ENCODE data around the gene TNRC6C.

The TNRC6C gene

DNA sequence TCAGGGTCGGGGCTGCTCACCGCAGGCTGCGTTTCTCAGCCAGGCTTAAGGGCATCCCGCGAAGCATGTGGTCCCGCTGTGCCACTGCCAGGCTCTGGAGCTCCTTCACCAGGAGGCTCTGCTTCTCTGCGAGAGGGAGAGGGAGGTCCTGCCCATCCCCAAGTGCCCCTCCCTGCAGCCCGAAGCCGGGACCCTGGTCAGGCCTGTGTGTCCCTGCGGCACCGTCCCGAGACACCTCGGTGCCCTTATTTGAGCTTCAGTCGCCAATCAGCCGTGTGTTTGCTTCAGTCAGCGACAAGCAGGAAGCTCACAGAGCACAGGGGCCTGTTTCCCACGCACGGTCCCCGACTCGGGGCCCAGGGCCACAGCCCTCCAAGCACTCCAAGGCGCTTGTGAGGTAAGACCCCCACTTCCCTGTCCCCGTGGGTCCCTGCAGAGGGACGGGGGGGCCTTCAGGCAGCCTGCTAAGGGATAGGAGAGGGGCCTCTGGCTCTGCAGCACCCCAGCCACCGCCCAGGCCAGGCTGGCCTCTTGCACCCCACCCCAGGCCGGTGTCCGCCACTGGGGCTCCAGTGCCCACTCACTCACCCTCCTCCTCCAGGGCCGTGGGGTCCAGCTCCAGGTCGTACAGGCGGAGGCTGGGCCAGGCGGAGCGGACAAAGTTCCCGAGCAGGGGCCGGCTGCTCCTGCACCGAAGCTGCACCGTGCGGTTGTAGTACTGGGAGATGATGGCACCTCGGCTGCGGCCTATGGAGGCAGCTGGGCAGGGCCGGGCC lies 166.8 kb downstream of the TNRC6C start:
- DNase-seq (ENCODE audit: low read depth) = no peak

DNA sequence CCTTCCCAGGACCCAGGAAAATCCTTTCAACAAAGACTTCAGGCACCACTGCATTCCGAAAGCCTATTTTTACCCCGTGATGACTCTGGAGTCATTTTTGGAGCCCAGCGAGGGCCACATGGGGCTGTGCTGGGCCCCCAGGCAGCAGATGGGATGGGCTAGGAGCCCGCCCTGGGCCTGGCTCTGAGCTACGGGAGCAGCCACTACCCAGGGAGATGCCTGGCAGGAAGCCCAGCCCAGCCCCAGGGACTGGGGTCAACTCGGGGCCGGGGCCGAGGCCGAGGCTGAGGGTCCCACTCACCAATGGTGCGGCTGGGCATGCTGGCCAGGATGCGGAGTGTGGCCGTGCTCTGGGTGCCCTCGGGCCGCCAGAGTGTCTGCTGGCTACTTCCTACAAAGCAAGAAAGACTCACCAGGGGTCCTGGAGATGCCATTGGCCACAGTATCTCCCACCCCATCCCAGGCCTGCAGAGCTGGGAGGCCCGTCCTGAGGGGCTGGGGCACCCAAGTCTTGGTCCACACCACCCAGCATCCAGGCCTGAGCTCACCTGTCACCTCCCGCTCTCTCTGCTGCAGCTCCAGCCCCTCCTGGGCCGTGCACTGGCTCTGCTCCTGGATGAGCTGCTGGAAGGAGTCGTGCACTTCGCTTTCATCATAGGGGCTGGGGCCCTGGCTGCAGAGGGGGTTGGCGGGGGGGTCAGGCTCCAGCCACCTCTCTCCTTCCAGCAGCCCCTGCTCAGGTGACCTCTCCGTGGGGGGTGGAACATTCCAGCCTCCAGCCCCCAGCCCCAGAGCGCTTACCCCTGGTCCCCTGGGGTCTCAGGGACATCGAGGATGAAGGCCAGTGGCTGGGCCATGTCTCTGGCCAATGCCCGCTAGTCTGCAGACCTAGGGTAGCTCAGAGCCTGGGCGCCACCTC lies 167.7 kb downstream of the TNRC6C start:
- no peak for DNase-seq (ENCODE audit: low read depth)

DNA sequence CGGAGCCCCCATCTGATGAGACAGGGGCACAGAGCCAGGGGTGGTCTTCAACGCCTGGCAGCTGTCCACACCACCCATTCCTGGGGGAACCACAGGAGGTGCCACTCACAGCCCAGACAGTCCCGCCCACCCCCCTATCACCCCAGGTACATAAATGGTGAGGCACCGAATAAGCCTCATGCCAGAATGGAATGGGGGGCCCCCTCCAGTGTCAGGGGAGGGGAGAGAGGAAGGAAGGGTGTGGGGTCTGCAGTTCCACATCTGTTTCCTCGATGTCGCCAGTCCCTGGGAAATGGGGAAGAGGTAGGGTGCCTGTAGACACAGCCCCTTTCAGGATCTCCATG lies 168.4 kb downstream of the TNRC6C start:
- DNase-seq (ENCODE audit: low read depth) = no peak

DNA sequence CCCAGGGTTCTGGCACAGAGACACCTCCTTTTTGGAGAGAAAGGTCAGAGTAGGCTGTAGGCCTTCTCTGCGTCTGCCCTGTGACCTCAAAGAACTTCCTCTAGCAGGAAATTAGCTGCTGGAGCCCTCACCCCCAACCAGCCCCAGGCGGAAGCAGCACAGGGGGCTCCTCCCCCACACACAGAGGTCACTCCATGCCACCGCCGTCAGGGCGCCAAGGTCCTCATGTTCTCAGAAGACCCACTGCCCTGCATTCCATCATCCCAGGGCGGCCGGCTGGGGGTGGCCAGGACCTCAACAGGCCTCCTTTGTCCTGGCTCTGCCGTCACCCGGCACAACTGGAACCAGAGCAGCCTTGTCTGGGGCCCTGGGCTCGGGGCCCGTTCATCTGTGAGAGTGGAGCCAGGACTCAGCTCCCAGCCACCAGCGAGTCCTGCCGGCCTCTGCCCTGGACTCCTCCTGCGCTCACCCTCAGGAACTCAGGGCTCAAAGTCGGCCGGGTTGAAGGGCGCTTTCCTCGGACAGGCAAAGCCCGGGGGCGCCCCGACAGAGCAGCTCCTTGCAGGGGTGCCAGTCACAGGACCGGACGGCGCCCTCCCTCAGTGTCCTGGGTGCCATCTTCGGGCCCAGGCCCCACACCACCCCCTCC lies 168.9 kb downstream of the TNRC6C start:
- no peak for DNase-seq (ENCODE audit: low read depth)

DNA sequence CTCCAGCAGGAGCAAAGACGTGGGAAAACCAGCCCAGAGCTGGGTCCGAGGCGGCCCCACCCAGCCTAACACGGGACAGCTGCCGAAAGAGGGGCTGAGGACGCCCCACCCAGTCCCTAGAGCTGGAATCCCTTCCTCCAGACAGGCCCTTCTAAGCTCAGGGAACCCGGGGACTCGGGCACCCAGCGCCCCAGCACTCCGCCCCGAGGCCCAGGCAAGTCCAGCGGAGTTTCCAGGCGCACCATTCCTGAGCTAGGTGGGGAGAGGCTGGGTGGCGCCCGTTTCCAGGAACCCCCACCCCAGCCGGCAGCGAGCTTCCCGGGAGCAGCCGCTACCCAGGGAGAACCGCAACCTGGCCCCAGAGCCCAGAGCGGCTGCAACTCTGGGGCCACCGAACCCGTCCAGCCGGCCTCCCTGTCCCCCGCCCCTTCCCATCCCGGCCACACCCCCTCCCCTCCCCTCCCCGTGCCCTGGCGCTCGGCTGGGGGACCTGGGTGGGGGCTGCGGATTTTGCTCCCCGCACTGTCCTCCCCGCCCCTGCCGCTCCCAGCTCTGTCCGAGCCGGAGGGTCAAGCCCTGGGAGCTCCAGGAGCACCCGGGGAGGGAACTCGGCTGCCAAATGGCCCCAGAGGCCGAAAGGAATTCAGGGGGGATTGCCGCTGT lies 169.5 kb downstream of the TNRC6C start:
- DNase-seq (ENCODE audit: low read depth) = no peak

DNA sequence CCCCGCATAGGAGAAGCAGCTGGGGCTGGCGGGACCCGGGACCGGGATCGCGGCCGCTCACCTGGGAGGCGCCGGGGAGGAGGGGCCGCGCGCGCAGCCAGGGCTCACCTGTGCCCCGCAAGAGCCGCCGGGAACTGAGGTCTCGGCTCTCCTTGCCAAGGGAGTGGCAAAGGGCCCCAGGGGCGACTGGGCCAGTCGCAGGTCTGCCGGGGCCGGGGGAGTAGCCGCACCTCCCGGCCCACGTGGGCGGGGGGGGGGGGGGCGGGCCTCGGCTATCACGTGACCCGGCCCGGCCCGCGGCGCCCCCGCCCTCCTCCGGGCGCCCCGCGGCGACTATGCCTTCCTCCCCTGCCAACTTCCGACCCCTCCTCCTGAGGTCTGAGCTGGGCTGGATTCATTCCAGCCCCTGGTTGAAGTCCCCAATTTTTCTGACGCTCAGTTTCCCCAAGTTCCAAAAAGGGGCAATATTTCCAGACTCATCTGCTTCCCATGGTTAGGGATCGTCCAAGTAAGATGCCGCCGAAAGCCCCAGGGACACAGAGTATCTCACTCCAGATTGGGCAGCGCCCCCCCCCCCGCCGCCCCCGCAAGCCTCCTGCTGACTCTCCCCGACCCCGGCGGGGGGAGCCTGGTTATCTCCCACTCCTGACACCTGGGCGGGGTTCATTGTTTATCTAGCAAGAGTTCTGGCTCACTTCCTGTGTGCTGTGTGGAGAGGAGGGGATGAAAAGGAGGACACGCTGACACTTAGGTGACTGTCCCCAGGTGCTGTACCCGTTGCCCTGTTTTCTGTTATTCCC lies 170.2 kb downstream of the TNRC6C start, which contains the start of gene TMC6:
Gene TMC6 (minus strand): TSS at position 205 of the 800 bp plus-strand sequence. CDS start 1,923 bp downstream, outside the sequence.
- no peak for DNase-seq (ENCODE audit: low read depth)

DNA sequence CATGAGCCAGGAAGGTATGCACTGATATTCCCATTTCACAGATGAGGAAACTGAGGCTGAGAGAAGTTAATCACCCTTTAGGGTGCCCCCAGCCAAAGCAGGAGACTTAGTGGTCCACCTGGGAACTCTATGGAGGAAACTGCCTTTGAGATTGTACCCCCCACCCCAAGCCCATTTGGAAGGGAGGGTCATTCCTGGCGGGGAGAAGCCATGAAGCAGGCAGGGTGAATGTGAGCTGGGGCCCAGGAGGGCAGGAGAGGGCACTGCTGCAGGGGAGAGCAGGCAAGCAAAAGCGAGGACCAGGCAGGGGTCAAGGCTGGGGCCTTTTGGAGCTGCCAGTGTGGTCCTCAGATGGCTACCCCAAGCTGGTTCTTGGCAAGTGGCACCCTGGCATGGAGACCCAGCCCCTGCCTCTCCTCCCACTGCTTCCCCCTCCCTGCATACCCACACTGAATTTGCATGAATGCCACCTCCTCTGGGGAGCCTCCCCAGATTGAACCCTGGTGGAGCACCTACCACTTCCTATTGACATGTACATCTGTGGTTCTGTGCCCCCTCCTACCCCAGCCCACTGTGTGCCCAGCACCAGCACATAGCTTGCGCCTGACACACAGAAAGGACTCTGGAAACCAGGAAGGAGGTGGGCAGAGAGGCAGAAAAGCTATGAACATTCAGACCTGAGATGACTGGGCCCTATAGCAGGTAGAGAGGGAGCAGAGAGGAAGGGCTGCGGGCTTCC lies 171.0 kb downstream of the TNRC6C start:
- DNase-seq (ENCODE audit: low read depth) = no peak

DNA sequence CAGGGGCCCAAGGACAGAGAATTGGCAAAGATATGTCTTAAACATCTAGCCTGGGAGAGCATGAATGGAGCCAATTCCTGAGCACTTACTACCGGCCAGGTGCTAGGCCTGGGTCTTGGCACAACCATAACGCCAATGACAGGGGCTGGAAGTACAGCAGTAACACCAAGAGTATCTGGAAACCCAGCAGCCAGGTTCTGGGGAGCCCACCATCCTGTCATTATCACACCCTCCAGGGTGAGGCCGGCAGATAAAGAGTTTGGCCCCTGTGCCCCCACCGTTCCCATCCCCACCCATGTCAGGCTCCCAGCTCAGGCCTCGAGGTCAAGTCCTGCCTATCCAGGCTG lies 171.6 kb downstream of the TNRC6C start:
- no peak for DNase-seq (ENCODE audit: low read depth)

DNA sequence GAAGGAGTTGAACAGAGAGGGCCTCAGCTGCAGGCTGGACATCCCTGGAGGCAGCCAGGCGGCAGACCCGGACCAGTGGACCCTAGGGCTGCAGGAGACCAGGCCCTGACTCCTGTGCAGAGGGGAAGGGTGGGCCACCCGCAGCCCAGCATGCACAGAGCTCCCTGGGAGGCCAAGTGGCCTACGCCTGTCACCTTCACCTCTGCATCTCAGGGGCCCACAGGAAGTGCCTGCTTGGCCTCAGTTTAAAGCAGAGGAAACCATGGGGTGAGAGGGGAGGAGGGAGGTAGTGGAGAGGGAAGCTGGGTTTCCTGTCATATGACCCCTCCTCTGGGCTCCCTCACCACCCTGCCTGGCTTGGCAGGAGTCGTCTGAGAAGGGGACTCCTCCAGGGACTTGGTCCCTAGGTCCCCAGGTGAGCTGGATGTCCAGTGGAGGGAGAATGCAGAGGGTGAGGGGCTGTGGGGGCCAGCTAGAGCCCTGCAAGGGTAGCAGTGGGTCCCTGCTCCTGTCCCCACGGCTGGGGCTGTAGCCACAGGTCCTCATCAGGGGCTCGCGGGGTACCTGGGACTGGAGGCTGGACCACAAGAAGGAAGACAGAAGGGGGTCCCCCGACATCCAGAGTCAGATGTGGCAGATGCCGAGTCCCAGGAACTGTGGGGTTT lies 172.1 kb downstream of the TNRC6C start, which contains the start of gene TMC8:
Gene TMC8 (plus strand): TSS at position 335 of the 665 bp plus-strand sequence. CDS start 818 bp downstream, outside the sequence.
- no peak for DNase-seq (ENCODE audit: low read depth)

DNA sequence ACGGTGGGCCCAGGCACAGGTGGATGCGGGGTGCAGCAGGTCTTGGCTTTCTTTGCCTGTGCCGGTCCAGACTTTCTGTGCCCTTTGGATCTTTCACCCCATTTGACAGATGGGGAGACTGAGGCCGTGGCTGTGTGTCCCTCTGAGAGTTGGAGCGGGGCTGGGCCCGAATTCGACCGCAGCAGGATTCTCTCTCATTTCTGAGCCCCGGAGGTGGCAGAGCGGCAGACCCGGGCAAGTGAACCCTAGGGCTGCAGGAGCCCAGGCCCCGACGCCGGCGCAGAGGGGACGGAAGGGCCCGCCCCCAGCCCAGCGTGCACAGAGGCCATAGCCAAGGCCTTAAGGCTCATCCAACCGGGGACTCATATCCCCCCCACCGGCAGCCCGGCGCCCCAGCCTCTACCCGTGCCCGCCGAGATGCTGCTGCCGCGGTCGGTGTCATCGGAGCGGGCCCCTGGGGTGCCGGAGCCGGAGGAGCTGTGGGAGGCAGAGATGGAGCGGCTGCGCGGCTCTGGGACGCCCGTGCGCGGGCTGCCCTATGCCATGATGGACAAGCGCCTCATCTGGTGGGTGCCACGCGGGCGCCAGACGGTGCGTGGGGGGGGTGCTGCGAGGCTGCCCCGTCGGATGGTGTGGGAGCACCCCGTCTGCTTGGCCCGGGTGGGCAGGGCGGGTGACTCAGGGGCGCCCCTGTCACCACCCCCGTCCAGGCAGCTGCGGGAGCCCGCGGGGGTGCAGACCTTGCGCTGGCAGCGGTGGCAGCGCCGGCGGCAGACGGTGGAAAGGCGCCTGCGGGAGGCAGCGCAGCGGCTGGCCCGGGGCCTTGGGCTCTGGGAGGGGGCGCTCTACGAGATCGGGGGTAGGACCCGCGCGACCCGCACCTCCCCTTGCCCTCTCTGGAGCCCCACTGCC lies 172.9 kb downstream of the TNRC6C start:
- DNase-seq (ENCODE audit: low read depth) = no peak

DNA sequence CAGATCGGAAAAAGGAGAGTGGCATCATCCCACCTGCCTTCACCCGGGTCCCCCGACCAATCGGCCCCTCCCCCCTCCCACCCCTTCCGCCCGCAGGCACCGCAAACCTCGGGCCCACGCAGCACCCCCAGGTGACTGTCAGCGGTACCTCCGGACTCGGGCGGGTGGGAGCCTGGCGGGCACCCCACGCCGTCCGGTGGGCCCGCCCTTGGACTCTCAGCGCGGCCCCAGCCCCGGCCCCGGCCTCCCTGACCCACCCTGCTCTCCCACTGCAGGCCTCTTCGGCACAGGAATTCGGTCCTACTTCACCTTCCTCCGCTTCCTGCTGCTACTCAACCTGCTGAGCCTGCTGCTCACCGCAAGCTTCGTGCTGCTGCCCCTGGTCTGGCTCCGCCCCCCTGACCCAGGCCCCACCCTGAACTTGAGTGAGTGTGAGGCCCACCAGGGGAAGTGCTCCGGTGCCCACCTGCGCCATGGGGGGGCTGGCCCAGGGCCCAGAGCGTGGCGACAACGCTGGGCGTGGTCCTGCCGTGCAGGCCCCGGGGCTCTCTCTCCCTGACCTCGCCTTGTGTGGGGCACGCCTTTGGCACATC lies 173.7 kb downstream of the TNRC6C start:
- no peak for DNase-seq (ENCODE audit: low read depth)

DNA sequence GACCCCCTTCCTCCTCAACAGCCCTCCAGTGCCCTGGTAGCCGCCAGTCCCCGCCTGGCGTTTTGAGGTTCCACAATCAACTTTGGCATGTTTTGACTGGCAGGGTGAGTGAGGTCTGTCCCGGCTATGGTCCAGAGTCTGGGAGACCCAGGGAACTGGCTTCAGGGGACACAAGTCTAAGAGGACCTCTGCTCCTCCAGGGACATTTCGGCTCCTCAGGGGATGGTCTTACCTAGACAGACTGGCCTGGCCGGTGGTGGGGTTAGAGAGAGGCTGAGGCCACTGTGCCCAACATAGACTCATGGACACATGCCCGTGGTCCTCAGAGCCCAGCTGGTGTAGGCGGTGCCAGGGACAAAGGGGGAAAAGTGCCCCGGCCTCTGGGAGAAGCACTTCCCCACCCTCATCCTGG lies 174.3 kb downstream of the TNRC6C start:
- no peak for DNase-seq (ENCODE audit: low read depth)

DNA sequence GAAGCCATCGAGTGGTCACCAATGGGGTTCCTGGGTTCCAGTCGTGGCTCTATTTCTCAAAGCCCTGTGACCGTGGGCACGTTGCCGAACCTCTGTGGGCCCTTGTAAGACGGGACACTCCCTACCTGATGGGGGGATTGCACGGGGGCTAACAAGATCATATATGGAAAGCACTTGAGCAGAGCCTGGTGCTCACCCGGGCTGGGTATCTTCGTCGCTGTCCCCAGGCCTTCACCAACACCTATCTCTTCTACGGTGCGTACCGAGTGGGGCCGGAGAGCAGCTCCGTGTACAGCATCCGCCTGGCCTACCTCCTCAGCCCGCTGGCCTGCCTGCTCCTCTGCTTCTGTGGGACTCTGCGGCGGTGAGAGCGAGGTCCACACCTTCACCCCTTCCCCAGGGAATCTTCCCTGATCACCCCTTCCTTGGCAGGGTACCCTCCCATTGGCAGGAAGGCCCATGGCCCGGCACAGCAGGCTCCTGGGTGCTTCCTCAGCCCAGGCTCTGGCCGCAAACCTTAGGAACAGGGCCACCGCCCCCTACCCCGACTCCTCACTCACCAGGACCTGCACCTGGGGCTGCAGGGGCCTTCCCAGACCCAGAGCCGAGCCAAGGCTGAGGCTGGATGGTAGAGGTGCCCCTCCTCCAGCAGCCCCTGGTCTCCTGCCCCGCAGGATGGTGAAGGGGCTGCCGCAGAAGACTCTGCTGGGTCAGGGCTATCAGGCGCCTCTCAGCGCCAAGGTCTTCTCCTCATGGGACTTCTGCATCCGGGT lies 174.9 kb downstream of the TNRC6C start:
- DNase-seq (ENCODE audit: low read depth) = no peak

DNA sequence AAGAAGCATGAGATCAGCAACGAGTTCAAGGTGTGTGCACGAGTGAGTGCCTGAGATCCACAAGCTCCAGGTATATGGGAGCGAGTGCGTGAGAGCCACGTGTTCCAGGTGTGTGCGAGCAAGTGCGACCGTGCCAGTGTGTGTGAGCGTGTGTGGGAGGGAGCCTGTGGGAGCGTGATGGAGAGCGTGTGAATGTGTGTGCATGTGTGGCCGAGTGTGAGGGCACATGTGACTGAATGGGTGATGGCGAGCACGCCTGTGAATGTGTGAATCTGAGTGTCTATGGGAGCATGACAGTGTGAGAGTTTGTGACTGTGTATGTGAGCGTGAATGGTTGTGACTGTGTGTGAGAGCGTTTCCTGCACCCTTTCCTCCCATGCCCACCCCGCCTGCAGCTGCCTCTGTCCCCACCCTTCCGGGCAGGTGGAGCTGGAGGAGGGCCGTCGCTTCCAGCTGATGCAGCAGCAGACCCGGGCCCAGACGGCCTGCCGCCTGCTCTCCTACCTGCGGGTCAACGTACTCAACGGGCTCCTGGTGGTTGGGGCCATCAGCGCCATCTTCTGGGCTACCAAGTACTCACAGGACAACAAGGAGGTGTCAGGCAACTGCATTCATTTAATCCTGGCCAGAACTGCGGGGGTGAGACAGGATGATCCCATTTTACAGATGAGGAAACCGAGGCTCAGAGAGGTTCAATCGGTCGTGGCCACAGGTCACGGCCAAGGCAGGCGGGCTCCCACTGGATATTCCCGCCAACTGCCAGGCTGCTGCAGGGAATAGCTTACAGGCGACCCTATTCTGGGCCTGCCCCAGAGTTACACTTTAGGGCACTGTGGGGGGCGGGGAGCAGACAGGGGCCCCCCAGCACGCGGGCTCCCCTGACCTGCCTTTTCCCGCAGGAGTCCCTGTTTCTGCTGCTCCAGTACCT lies 175.7 kb downstream of the TNRC6C start:
- no peak for DNase-seq (ENCODE audit: low read depth)

DNA sequence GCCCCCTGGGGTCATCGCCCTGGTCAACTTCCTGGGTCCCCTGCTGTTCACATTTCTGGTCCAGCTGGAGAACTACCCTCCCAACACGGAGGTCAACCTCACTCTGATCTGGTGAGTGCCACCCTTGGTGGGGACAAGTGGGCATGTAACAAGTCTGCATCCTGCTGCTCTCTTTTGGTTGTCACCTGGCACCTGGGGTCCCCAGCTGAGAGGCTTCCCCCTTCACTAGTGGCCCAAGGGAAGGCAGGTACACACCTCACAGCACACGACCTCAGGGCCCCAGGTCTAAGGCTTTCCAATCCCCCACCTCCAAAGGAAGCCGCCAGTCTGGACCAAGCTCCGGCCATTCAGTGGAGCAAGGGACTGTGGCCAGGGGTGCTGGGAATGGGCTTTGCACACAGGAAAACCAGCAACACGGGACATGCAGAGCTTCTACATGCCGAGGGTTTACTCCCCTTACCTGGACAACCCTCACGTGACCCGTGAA lies 176.4 kb downstream of the TNRC6C start:
- DNase-seq (ENCODE audit: low read depth) = no peak

DNA sequence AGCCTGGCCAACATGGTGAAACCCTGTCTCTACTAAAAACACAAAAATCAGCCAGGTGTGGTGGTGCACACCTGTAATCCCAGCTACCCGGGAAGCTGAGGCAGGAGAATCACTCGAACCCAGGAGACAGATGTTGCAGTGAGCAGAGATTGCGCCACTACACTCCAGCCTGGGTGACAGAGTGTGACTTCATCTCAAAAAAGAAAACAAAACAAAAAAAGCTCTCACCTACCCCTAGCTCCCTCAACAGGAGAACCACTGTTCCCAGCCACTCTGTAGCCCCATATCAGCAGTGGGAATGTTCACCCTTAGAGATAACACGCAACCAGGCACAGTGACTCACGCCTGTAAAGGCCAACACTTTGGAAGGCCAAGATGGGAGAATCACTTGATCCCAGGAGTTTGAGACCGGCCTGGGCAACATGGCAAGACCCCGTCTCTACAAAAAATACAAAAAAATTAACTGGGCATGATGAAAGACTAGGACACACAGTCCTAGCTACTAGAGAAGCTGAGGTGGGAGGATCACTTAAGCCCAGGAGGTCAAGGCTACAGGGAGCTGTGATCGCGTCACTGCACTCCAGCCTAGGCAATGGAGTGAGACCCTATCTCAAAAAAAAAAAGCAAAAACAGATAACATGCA lies 177.5 kb downstream of the TNRC6C start:
- no peak for DNase-seq (ENCODE audit: low read depth)
